AG08396 (cell line): ENCODE measurements around the gene NIT2.
"Not testable (repeated sequence)": the region's sequence is repeated elsewhere in the genome, so short reads cannot be mapped to it uniquely, and the experiment has no call there.

Source experiments
- DNase-seq: peaks from one replicate; pipeline ENCODE4 v3.0.0; 2012; ENCODE audit warnings: low spot score, mixed read lengths

Gene NIT2, protein sequence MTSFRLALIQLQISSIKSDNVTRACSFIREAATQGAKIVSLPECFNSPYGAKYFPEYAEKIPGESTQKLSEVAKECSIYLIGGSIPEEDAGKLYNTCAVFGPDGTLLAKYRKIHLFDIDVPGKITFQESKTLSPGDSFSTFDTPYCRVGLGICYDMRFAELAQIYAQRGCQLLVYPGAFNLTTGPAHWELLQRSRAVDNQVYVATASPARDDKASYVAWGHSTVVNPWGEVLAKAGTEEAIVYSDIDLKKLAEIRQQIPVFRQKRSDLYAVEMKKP

GRCh38 chr3:100334488-100335351 lies at the start of gene NIT2:
Gene NIT2 (plus strand): TSS chr3:100334757. CDS start chr3:100334792, 35 bp downstream.
- peak; percentile 94 for DNase-seq

- no peak for DNase-seq
These were observed 46.2 kb upstream of the NIT2 start for GRCh38 chr3:100288288-100288894.

DNA sequence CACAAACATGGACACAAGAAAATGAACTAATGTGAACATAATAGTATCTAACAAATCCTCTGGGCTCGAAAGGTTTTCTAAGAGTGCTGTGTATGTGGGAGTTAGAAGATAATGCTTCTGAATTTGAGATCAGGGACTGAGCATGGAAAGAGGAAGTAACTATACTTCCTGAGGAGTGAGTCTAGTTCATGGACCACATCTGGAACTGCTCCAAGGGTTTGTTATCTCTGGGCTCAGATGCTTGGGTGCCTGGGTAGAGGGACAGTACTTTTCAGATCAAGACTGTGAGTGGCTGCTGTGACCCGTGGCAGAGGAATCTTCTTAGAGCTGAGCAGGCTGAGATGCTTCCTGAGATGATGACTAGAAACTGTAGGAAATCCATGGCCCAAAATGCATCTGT lies 45.2 kb upstream of the NIT2 start:
- no peak for DNase-seq

DNA sequence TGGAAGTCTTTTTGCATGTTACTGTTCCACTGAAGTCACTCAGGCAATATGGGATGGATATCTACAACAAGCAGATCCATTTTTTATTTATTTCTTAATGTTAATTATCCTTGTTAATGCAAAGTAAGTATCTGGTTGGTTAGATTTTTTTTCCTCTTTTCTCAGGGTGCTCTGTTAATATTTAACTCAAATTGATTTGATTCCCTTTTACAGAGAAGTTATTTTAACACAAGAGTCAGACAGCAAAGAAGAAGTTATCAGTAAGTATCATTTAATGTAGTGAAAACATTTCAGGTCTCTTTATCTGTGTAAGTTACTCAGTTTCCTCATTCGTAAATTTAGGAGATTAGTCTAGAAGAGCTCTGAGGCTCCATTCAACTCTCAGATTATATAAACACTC lies 39.5 kb upstream of the NIT2 start:
- DNase-seq = no peak

- no peak for DNase-seq
These were observed 36.8 kb upstream of the NIT2 start for GRCh38 chr3:100297784-100298183.

DNA sequence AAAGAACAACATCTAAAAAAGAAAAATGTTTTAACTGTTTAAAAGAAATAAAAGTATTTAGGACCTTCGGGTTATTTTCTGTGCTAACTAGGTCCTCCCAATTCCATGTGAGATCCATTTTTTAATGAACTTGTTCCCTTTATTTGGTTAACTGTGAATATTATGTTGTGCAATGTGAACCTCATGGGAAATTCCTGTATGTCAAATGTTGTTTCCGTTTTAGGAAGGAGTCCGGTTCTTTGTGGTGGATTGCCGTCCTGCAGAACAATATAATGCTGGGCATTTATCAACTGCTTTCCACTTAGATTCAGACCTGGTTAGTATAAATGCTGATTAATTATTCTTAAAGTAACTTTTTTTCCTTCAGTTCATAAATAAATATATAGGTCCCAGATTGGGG lies 35.5 kb upstream of the NIT2 start:
- no peak for DNase-seq

GRCh38 chr3:100306695-100307094 lies 27.9 kb upstream of the NIT2 start:
- no peak for DNase-seq

GRCh38 chr3:100310355-100310965 lies 24.1 kb upstream of the NIT2 start:
- DNase-seq = no peak

DNA sequence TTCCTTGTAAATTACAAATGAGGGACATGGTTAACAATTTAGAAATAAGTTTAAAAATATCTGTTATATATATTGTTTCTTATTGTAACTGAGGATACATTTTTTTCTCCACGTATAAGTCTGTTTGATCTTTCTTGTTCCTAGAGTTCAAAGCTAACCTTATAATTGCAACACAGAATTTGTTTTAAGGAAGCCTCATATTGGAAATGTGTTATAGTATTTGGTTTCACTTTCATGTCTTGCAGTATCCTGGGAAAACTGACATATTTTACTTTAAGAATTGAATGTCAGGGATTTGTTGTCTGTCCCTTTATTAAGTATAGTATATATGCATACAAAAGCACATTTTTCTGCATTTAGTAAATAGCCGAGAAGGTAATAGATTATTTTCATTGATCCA lies 23.5 kb upstream of the NIT2 start:
- DNase-seq = no peak

DNA sequence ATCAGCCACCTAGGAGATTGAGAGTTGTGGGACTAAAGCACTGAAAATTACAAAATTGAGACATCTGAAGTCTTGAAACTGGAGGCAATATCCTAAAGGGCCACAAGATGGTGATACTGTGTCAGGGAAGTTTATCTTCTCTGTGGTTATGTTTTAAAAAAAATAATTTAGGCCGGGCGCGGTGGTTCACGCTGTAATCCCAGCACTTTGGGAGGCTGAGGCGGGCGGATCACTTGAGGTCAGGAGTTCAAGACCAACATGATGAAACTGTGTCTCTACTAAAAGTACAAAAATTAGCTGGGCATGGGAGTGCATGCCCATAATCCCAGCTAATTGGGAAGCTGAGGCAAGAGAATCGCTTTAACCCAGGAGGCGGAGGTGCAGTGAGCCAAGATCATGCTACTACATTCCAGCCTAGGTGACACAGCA lies 17.9 kb upstream of the NIT2 start:
- DNase-seq = no peak

DNA sequence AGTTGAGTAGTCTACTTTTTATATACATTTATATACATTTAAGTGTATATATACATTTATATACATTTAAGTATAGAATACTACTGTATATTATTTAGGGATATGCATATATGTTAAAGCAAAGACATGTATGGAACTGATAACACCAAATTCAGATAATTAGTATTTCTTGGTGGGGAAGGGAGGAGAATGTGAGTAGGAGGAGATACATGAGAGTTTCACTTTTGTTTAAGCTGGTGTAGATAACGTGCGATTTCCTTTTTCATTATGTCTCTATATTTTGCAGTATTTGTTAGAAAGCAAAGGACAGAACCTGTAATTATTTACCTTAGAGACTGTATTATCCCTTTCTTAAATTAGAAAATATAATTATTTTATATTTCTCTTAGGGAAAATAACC lies 16.6 kb upstream of the NIT2 start:
- no peak for DNase-seq

- no peak for DNase-seq
These were observed 14.6 kb upstream of the NIT2 start for GRCh38 chr3:100319951-100320350.

DNA sequence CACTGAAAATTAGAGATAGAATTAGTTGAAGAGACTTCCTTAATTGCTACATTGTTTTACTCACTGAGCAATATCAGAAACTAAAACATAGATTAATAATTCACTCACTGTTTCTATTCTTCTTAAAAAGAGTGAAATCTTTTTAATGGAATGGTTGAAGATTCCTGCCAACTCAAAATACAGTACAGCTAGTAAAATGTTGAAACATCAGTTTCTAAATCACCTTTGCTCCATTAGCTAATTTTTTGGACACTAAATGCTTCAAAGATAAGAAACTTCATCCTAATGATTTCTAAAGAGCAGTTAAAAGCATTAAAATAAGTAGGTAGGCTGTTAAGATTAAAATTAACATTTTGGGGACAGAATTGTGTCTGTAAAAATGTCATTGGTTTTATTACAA lies 10.5 kb upstream of the NIT2 start:
- DNase-seq = no peak

- no peak for DNase-seq
These were observed 8.7 kb upstream of the NIT2 start for GRCh38 chr3:100325827-100326226.

DNA sequence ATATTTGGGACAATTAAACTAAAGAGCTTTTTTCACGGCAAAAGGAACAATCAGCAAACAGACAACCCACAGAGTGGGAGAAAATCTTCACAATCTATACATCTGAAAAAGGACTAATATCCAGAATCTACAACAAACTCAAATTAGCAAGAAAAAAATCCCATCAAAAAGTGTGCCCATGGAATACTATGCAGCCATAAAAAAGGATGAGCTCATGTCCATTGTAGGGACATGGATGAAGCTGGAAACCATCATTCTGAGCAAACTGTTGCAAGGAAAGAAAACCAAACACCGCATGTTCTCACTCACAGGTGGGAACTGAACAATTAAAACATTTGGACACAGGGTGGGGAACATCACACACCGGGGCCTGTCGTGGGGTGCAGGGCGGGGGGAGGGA lies 7.2 kb upstream of the NIT2 start:
- not testable (repeated sequence) for DNase-seq

GRCh38 chr3:100329800-100330489 lies 4.6 kb upstream of the NIT2 start:
- DNase-seq = no peak

DNA sequence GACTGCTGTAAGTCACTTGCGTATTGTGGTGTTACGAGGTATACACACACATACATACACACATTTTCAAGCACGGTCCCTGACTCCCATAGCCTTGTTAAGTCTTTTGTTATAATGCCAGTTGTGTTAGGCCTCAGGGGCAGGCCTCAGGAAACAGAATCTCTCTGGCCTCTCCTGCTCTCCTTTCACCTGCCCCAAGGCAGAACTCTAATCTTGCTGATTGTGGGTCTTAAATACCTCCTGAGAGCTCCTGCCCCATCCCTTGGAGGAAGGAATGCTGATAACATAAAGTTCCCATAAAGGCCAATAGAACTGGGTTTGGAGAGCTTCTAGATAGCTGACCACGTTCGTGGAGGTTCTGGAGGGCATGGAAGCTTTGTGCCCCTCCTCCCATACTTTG lies 3.9 kb upstream of the NIT2 start:
- no peak for DNase-seq

DNA sequence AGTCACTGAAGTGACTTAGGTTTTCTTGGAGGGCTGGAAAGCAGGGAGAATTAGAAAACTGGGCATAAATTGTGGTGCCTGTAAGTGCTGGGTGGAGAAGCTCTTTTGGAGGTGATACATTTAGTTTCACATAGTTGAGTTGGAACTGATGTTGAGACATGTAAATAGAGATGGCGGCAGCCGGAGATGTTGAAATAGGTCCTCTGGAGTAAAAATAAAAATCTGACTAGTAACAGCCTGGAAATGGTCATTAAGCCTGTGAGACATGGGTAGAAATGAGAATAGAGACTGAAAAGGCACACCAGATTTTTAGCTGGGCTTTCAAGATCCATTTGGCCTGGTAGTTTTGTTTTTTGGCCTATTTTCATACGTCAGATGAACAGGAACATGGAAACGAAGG lies 2.9 kb upstream of the NIT2 start:
- no peak for DNase-seq

DNA sequence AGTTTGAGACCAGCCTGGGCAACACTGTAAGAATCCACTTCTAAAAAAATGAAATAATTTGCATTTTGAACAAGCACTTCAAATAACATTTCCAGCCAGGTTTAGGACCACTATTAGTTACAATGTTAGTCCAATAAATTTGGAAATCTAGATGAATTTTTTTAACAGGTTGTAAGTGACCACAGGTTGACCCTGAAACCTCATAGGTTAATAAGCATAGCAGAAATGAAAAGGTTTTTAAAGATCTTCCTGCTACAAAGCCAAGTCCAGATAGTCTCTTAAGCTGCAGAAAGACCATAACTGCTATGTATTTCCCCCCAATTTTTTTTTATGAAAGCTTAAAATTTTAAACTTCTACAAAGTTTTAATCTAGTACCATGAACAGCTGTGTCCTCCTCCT lies 1.5 kb upstream of the NIT2 start:
- no peak for DNase-seq

DNA sequence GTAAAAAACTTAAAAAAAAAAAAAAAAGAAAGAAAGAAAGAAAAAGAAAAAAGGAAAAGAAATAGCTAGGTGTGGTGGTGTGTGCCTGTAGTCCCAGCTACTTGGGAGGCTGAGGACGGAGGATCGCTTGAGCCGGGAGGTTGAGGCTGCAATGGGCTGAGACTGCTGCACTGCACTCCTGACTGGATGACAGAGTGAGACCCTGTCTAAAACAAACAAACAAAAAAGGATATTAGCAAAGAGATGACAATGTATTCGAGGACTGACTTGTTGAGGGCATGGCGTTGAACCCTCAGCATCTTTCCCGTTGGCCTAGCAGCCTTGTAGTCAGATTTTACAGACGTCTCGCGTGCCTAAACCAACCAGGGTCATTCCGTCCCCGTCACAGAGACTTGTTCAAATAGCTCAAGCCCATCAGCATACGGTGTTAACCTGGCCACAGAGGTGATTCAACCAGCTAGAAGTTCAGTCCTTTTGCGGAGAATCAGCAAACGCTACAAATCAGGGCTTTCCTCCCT lies 528 bp upstream of the NIT2 start:
- no peak for DNase-seq

GRCh38 chr3:100335434-100335833 lies 877 bp downstream of the NIT2 start:
- peak; percentile 22 for DNase-seq

GRCh38 chr3:100336229-100336628 lies 1.7 kb downstream of the NIT2 start:
- DNase-seq = not testable (repeated sequence)
